Measurements from ENCODE around the gene MADCAM1. TPM values are rescaled to one million over a fixed set of nuclear protein-coding genes. Genes with fewer than 3 reads are reported as not detected.

The MADCAM1 gene
- total RNA-seq, 1 experiment from 2014 or later, result not detected

DNA sequence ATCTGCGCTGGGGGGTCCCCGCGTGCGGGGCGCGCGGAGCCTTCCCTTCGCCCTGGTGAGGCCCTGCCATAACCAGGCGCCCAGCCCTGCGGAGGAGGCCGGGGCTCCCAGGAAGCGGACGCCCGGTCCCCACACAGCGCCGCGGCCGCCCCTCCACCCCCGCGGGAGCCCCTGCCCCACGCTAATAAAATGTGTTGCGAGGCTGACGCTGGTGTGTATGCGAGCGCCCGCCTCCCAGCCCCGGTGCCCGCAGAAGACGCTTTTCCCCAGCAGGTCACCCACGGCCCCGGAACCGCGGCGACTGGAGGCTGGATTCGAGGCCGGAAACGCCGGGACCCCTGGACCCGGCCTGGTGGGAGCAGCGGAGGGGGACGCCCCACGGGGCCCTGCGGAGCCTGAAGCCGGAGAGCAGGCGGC lies 23.2 kb downstream of the MADCAM1 start:
- in situ Hi-C loops (cut with HindIII; ENCODE audit: low pct_unique_long_range_greater_than_20kb, low sequenced_read_pairs), result no loop called here
- DNase-seq (ENCODE audit: low read depth), result no peak

DNA sequence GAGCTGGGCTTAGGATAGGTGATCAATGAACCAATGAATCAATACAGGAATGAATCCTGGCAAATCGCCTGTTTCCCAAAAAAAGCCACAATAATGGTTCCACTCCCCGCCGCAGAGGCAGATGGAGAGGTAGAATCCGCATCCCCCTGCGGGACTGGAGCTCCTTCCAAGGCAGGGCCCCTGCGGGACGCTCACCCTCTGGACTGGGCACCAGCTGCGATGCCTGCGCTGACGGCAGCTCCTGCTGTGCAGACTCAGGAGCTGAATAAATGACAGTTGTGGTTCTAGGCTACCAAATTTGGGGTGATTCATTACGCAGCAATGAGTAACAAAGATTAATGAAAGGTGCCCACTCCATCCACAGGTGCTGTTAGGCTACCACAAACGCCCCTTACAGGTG lies 26.4 kb downstream of the MADCAM1 start:
- no peak for DNase-seq (ENCODE audit: low read depth)
- in situ Hi-C loops (cut with HindIII; ENCODE audit: low pct_unique_long_range_greater_than_20kb, low sequenced_read_pairs), result no loop called here

DNA sequence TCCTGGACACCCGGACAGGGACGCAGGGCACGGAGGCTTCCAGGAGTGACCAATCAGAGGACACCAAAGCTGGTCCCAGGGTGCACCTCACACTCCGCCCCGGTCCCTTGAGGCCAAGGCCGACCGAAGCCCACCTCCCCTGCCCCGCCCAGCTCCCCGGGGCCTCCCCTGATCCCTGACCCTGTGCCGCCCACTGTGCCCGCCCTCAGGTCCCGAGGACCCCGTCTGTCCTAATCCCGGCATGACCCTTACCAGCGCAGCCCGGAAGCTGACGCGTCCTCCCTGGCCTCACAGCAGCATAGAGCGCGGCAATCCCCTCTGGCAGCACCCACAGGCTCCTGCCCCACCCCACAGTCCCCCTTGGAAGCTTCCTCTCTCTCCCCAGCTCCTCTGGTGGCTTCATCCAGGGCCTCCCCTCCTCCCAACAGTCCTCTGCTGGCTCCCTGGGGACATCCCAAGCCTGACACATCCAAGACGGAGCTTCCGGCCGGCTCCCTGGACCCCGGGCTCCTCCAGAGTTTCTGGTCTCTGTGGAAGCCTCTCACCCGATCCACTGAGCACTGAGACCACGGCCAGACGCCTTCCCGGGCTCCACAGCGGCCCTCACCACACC lies 27.9 kb downstream of the MADCAM1 start:
- in situ Hi-C loops (cut with HindIII; ENCODE audit: low pct_unique_long_range_greater_than_20kb, low sequenced_read_pairs), result no loop called here

DNA sequence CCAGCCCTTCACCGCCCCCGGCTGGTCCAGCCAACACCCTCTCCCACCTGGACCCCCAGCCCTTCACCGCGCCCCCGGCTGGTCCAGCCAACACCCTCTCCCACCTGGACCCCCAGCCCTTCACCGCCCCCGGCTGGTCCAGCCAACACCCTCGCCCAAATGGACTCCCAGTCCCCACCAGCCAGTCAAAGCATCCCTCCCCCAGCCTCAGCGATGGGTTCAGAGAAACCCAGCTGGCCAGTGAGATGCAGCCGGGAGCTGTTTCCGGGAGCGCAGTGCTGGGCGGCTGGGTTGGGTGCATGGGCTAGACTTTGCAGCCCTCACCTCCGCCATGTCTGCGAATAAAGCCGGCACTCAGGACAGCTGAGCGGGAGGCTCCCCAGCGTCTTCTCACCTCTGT lies 28.7 kb downstream of the MADCAM1 start:
- in situ Hi-C loops (cut with HindIII; ENCODE audit: low pct_unique_long_range_greater_than_20kb, low sequenced_read_pairs), result no loop called here
- no peak for DNase-seq (ENCODE audit: low read depth)

More for the DNA sequence above, 27.9 kb downstream of the MADCAM1 start:
- DNase-seq (ENCODE audit: low read depth), result no peak

DNA sequence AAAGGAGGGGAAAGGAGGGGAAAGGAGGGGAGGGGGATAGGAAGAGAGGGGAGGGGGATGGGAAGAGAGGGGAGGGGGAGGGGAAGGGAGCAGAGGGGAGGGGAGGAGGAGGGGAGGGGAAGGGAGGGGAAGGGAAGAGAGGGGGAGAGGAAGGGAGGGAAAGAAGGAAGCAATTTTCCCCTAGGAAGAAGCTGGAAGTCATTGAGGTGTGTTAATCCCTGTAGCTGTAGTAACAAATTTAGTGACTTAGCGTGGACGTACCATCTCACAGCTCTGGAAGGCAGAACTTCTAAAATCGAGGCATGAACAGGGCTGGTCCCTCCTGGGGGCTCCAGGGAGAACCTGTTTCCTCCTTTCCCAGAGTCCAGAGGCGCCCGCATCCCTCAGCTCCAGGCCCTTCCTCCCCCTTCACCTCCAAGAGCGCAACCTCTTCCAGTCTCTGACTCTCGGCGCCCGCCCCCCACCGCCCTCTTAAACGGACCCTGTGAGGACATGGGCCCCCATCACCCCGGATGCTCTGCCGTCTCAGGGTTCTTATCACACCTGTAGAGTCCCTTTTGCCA lies 29.7 kb downstream of the MADCAM1 start:
- DNase-seq (ENCODE audit: low read depth), result no peak
- in situ Hi-C loops (cut with HindIII; ENCODE audit: low pct_unique_long_range_greater_than_20kb, low sequenced_read_pairs), result no loop called here

DNA sequence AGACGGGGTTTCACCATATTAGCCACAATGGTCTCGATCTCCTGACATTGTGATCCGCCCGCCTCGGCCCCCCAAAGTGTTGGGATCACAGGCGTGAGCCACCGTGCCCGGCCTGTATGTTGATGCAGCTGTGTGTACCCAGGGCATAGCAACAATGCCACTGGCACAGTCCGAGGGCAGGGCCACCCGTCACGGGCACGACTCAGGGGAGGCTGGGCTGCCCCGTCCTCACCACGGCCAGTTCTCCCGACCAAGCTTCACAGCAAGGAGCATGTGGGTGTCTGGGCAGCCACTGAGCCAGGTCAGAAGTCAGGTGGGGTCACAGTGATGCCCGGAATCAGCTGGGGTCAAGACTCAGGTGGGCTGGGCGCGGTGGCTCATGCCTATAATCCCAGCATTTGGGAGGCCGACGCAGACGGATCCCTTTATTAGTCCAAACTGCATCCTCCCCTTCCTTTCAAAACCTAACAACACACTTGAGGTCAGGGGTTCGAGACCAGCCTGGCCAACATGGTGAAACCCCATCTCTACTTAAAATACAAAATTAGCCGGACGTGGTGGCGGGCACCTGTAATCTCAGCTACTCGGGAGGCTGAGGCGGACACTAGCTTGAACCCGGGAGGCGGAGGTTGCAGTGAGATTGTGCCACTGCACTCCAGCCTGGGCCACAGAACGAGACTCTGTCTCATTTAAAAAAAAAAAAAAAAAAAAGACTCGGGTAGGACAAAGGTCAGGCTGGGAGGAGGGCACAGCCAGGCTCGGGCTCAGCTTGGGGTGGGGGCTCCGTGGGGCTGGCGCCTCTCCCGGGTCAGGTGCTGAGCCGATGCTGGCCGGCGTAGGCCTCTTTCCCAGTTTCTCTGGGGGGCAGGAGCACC lies 34.1 kb downstream of the MADCAM1 start:
- in situ Hi-C loops (cut with HindIII; ENCODE audit: low pct_unique_long_range_greater_than_20kb, low sequenced_read_pairs), result no loop called here

DNA sequence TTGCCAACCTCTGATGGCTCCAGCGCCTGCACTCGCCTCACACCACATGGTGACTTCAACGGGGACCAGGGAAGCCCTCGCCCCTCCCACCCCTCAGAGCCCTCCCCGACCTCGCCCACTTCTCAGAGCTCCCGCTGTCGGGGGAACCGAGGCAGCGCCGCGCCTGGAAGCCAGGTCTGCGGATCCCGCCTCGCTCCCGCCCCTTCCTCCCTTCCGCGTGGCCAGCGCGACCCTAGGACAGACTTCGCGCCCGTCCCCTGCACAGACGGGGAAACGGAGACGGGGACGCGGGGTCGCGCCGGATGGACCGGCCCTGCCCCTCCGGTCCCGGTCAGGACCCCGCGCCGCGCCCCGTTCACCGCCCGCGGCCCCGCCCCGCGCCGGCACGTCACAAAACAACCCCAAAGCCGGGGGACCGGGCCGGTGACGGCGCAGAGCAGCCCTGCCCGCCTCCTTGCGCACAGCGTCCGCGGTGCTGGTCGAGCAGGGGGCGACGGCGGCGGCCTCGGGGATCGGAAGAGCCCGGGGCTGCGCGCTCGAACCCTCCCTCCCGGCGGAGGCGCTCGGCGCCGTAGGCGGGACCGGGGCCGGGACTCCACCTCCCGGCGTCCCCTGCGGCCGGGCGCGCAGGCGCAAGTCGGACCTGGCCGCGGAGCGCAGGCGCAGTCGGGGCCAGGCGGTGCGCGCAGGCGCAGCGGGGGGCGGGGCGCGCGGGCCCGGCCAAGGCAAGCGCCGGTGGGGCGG lies 34.9 kb downstream of the MADCAM1 start:
- in situ Hi-C loops (cut with HindIII; ENCODE audit: low pct_unique_long_range_greater_than_20kb, low sequenced_read_pairs), result no loop called here
- DNase-seq (ENCODE audit: low read depth), result peak; percentile 71

More for the DNA sequence above, 34.1 kb downstream of the MADCAM1 start:
- DNase-seq (ENCODE audit: low read depth), result no peak

DNA sequence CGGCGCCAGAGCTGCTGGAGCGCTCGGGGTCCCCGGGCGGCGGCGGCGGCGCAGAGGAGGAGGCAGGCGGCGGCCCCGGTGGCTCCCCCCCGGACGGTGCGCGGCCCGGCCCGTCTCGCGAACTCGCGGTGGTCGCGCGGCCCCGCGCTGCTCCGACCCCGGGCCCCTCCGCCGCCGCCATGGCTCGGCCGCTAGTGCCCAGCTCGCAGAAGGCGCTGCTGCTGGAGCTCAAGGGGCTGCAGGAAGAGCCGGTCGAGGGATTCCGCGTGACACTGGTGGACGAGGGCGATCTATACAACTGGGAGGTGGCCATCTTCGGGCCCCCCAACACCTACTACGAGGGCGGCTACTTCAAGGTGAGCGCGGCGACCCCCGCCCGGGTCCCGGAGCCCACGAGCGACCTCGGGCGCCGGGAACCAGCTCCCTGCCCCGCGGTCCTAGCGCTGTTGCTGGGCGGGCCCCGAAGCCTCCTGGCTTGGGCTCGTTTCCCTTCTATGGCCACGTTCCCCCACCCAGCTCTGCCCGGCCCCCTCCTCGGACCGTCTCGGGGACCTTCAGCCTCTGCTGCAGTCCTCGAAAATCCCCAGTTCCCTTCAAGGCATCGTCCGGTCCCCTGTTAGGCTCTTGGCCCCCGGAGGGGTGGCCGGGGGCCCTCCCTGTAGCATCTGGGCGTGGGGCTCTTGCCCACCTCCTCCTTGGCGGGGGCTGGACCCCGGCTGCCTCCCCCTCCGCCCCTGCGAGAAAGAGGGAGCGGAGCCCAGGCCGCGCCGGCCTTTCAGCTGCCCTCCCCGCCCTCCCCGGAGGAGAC lies 35.7 kb downstream of the MADCAM1 start, which contains the start of gene CDC34:
TSS of gene CDC34 (plus strand) at position 8 of the 808 bp plus-strand sequence. CDS start at position 180, 172 bp downstream.
- in situ Hi-C loops (cut with HindIII; ENCODE audit: low pct_unique_long_range_greater_than_20kb, low sequenced_read_pairs), result no loop called here
- DNase-seq (ENCODE audit: low read depth), result no peak

DNA sequence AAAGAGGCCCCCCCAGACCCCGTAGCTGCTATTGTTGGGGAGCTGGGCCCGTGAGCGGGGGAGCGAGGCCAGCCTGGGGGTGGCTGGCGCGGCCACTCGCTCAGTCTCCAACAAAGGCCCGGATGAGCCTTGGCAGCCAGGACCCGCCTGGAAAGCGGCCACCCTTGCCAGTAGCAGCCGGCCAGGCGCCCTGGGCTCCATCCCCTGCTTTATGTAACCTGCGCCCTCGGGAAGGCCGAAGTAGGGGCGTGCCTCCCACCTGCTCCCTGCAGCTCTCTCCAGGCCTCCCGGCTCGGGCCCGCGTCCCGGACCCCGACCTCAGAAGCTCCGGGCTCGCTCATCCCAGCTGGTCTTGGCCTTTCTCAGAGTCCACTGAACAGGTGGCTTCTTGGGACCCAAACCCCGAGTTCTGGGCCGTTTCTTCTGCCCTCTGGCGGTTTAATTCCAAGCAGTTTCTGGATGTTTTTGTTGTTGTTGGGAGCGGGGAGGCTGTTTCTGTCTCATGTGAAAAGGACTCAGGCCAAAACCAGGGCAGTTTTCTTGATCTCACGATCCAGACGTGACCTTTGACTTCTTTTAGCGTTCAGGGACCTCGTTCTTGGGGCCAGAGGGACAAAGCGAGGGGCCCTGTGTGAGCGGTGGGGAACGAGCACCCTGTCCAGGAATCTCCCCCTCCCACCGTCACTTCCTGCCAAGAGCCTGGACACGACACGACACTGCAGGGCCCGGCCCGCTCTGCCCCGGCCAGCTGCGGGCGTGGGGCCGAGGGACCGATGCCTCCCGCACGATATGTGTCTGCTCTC lies 36.5 kb downstream of the MADCAM1 start:
- DNase-seq (ENCODE audit: low read depth), result peak; percentile 54
- in situ Hi-C loops (cut with HindIII; ENCODE audit: low pct_unique_long_range_greater_than_20kb, low sequenced_read_pairs), result no loop called here

DNA sequence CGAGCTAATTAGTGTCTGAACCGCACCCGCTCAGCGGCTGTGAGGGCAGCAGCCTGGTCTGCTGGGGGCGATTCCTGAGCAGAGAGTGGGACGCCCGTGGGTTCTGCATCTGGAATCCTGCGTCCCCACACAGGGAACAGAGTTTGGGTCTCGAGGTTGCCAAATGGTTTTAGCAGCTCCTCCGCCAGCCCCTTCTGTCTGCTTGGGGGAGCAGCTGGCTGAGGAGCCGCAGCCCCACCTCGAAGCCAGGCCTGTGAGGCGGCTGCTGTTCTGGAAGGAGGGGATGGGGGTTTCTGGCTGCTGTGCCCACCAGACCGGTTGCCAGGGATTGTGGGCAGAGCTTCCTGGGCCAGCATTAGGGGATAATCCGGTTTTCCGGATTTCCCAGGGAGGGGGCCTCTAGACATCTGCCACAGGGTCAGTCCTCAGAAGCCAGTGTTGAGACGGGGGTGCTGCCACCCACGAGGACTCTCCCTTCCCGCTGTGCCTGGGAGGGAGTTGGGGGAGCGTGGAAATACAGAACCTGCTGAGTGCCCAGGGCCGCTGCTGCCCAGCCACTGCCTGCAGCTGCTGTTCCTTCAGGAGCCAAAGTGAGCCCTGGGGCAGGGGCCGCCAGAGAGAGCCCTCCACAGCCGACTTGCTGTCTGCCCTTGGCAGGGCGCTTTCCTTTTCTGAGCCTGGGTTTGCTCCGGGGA lies 37.2 kb downstream of the MADCAM1 start:
- DNase-seq (ENCODE audit: low read depth), result no peak
- in situ Hi-C loops (cut with HindIII; ENCODE audit: low pct_unique_long_range_greater_than_20kb, low sequenced_read_pairs), result no loop called here

DNA sequence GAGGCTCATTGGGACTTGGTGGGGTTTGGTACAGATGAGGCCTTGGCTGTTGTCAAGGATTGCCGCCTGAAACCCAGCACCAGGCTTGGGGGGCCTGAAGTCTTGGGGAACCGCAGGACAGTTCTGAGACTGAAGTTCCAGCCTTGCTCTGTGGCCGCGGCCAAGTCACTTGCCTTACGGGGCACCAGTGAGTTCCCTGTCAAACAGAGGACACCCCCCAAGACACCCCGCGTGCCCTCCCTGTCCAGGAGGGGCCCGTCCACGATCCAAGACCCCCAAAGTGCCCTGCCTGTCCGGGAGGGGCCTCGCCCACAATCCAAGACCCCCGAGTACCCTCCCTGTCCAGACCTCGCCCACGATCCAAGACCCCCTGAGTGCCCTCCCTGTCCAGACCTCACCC lies 37.8 kb downstream of the MADCAM1 start:
- in situ Hi-C loops (cut with HindIII; ENCODE audit: low pct_unique_long_range_greater_than_20kb, low sequenced_read_pairs), result no loop called here
- no peak for DNase-seq (ENCODE audit: low read depth)

DNA sequence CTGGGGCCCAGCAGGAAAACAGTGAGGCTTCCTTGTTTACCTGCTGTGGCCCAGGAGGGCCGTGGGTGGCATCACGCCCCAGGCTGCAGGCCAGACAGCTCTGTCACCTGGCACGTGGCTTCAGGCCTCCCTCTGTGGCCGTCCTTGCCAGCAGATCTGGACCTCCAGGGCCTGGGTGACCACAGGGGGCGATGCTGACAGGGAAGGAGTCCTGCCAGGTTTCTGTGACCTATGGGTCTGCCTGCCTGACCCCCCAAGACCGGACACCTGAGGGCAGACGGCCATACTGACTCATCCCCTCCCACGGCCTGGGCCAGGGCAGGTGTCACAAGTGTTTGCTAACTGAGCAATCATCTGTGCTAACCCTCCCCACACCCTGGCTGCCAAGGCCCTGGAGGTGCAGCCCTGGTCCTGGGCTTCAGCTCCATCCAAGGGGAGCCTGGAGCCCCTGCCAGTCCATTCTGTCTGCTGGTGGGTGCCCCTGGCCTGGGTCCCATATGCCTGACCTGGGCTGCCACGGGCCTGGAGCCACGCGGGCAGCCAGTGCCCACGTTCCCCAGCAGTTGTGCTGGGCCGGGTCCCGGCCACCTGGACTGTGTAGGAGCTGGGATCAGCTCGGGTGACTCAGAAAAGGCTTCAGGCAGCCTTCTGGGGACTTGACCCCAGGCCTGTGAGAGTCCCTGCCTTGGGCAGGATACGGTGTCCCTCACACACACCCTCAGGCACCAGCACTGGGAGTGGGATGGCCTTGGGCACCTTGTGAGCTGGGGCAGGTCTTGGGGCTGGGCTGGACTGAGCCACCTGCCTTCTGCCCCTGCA lies 38.9 kb downstream of the MADCAM1 start:
- in situ Hi-C loops (cut with HindIII; ENCODE audit: low pct_unique_long_range_greater_than_20kb, low sequenced_read_pairs), result no loop called here
- peak; percentile 30 for DNase-seq (ENCODE audit: low read depth)

DNA sequence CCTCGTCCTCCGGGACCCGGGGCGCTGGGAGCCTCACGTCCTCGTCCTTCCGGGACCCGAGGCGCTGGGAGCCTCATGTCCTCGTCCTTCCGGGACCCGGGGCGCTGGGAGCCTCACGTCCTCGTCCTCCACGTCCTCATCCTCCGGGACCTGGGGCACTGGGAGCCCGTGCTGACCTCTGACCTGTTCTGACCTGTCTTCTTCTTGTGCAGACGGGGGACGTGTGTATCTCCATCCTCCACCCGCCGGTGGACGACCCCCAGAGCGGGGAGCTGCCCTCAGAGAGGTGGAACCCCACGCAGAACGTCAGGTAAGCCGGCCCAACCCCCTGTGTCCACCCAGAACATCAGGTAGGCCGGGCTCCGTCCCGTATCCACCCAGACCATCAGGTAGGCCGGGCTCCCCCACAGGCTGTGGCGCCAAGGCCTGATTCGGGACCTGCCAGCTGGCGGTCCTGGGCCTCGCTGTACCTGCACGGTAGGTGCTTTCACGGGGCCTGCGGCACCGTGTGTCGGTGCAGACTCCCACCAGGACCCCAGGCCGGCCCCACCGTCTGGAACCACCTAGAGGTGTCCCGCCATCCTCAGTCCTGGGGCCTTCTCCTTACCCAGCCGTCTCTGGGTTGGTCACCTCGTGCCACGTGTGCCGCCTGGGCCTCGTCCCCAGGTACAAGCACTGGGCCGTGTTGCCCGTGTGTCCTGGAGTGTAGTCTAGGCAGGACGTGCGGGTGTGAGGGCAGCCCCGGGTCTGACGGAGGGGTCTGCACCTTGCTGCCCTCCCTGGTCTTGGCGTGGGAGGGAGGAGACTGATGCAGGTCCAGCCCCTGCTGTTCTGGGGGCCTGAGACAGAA lies 40.0 kb downstream of the MADCAM1 start:
- in situ Hi-C loops (cut with HindIII; ENCODE audit: low pct_unique_long_range_greater_than_20kb, low sequenced_read_pairs), result no loop called here
- DNase-seq (ENCODE audit: low read depth), result no peak

DNA sequence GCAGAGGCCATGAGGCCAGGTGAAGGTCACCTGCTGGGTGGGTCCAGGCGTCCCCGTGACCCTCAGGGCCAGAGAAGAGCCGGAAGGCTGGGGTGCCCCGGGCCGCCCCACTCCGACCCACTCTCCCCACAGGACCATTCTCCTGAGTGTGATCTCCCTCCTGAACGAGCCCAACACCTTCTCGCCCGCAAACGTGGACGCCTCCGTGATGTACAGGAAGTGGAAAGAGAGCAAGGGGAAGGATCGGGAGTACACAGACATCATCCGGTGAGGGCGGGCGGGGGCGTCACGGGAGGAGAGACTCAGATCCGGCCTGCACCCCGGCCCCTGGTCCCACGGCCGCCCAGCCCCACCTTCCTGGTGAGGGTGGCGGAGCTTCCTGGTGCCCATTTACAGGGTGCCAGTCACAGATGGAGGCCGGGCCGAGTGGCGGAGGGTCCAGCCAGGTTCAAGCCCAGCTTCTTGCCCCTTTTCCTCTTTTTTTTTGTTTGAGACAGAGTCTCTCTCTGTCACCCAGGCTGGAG lies 40.7 kb downstream of the MADCAM1 start:
- DNase-seq (ENCODE audit: low read depth), result no peak
- in situ Hi-C loops (cut with HindIII; ENCODE audit: low pct_unique_long_range_greater_than_20kb, low sequenced_read_pairs), result no loop called here
